ENCODE measurements around the gene GYG1.

The GYG1 gene

GRCh38 chr3:149016242-149016641 is 24.9 kb downstream of the GYG1 start:
- in situ Hi-C loops (cut with MboI; ENCODE audit: low sequenced_read_pairs) = no loop called here

- in situ Hi-C loops (cut with MboI; ENCODE audit: low sequenced_read_pairs) = no loop called here
Observed at GRCh38 chr3:149016669-149017541, 25.6 kb downstream of the GYG1 start.

- in situ Hi-C loops (cut with MboI; ENCODE audit: low sequenced_read_pairs) = no loop called here
Observed at GRCh38 chr3:149018247-149018646, 26.9 kb downstream of the GYG1 start.

- in situ Hi-C loops (cut with MboI; ENCODE audit: low sequenced_read_pairs) = no loop called here
Observed at GRCh38 chr3:149019580-149019979, 28.2 kb downstream of the GYG1 start.

- in situ Hi-C loops (cut with MboI; ENCODE audit: low sequenced_read_pairs) = no loop called here
Observed at GRCh38 chr3:149020196-149020838, 29.0 kb downstream of the GYG1 start.

GRCh38 chr3:149020839-149021252 is 29.5 kb downstream of the GYG1 start:
- in situ Hi-C loops (cut with MboI; ENCODE audit: low sequenced_read_pairs) = no loop called here

- in situ Hi-C loops (cut with MboI; ENCODE audit: low sequenced_read_pairs) = no loop called here
Observed at GRCh38 chr3:149021830-149022229, 30.5 kb downstream of the GYG1 start.

- in situ Hi-C loops (cut with MboI; ENCODE audit: low sequenced_read_pairs) = no loop called here
Observed at GRCh38 chr3:149023951-149024350, 32.6 kb downstream of the GYG1 start.

- in situ Hi-C loops (cut with MboI; ENCODE audit: low sequenced_read_pairs) = no loop called here
Observed at GRCh38 chr3:149026718-149027117, 35.4 kb downstream of the GYG1 start.

GRCh38 chr3:149031096-149031495 is 39.8 kb downstream of the GYG1 start:
- in situ Hi-C loops (cut with MboI; ENCODE audit: low sequenced_read_pairs) = no loop called here

- in situ Hi-C loops (cut with MboI; ENCODE audit: low sequenced_read_pairs) = no loop called here
Observed at GRCh38 chr3:149037684-149038083, 46.3 kb downstream of the GYG1 start.

- in situ Hi-C loops (cut with MboI; ENCODE audit: low sequenced_read_pairs) = no loop called here
Observed at GRCh38 chr3:149038322-149038721, 47.0 kb downstream of the GYG1 start.

- in situ Hi-C loops (cut with MboI; ENCODE audit: low sequenced_read_pairs) = no loop called here
Observed at GRCh38 chr3:149042789-149043386, 51.5 kb downstream of the GYG1 start.

GRCh38 chr3:149044339-149045083 is 53.2 kb downstream of the GYG1 start:
- in situ Hi-C loops (cut with MboI; ENCODE audit: low sequenced_read_pairs) = no loop called here

GRCh38 chr3:149055575-149055974 is 64.2 kb downstream of the GYG1 start:
- in situ Hi-C loops (cut with MboI; ENCODE audit: low sequenced_read_pairs) = no loop called here

- in situ Hi-C loops (cut with MboI; ENCODE audit: low sequenced_read_pairs) = no loop called here
Observed at GRCh38 chr3:149058198-149058597, 66.9 kb downstream of the GYG1 start.

- in situ Hi-C loops (cut with MboI; ENCODE audit: low sequenced_read_pairs) = no loop called here
Observed at GRCh38 chr3:149058602-149059001, 67.3 kb downstream of the GYG1 start.

GRCh38 chr3:149061776-149062175 is 70.4 kb downstream of the GYG1 start:
- in situ Hi-C loops (cut with MboI; ENCODE audit: low sequenced_read_pairs) = no loop called here

- in situ Hi-C loops (cut with MboI; ENCODE audit: low sequenced_read_pairs) = no loop called here
Observed at GRCh38 chr3:149067883-149068282, 76.5 kb downstream of the GYG1 start.
